PC-3 (cell line): ENCODE results near the gene DHRS7C.

Experiments
- CTCF ChIP-seq: fragments of 300-600 bp; sonication (generic); conservative IDR thresholded peaks from 2 replicates; pipeline ENCODE4 v1.5.1; 2017; ENCODE audit warnings: antibody characterized with exemption, low read depth, mild to moderate bottlenecking, low read length
- EZH2 ChIP-seq: fragments of 300-600 bp; sonication (generic); IDR thresholded peaks from one replicate; pipeline ENCODE4 v1.6.1; 2017; ENCODE audit warnings: antibody characterized with exemption, mild to moderate bottlenecking, low read length; ENCODE audit not compliant: unreplicated experiment
- EZH2phosphoT487 ChIP-seq: fragments of 300-600 bp; sonication (generic); IDR thresholded peaks from 2 replicates; pipeline ENCODE4 v1.6.1; 2018; ENCODE audit warnings: mild to moderate bottlenecking, antibody characterized with exemption, low read length, borderline replicate concordance

GRCh38 chr17:9776911-9777310 is 14.5 kb downstream of the DHRS7C start:
- TF ChIP-seq CTCF = no peak
- no peak for TF ChIP-seq EZH2
- no peak for TF ChIP-seq EZH2phosphoT487
